Airway epithelial cell (primary cell): ENCODE data around the gene TCERG1L. TPM values are rescaled to one million over a fixed set of nuclear protein-coding genes. Genes with fewer than 3 reads are reported as not detected.

Experiments
- total RNA-seq: library from RNA; depleted of rRNA; stranded (reverse); fragments of >200 nt; gene quantifications from 2 replicates; pipeline ENCODE4 v1.2.3, GENCODE V29; 2015

The TCERG1L gene, protein sequence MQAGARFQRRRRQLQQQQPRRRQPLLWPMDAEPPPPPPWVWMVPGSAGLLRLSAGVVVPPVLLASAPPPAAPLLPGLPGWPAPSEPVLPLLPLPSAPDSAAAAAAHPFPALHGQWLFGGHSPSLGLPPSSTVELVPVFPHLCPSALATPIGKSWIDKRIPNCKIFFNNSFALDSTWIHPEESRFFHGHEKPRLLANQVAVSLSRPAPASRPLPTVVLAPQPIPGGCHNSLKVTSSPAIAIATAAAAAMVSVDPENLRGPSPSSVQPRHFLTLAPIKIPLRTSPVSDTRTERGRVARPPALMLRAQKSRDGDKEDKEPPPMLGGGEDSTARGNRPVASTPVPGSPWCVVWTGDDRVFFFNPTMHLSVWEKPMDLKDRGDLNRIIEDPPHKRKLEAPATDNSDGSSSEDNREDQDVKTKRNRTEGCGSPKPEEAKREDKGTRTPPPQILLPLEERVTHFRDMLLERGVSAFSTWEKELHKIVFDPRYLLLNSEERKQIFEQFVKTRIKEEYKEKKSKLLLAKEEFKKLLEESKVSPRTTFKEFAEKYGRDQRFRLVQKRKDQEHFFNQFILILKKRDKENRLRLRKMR
- total RNA-seq = not detected in 2 replicates

DNA sequence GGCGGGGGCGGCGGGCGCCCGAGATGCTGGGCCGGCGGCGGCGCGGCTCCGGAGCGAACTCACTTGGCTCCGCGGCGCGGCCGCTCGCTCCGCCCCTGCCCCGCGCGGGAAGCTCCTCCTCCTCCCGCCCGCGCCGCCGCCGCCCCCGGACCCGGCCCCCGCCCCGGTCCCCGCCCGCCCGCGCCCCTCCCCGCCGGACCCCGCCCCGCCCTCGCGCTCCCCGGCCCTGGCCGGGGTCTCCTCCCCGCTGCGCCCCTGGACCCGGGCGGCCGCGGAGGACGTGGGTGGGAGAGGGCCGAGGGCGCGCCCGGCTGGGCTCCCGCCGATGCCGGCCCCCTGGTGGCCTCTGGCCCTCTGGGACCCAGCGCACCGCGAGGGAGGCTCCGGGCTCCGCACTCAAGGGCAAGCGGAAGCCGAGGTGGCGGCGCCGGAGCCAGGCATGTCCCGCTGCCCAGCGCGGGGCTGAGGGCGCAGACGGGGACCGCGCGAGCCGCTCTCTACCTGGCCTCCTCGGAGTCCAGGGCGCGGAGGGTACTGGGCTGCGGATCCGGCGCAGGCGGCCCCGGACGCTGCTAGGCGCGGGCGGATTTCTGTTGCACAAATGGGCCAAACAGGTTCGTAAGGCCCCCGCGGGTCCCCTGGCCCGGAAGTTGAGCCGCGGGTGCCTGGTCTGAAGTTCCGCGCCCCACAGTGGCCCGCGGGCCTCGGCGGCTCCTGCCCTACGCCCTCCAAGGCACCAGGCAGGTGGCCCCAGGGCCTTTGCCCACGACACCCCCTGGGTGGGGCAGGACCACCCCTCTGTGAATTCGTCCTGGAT lies at the start of gene TCERG1L:
TCERG1L (minus strand) TSS at position 61 of the 817 bp plus-strand sequence. CDS start 86 bp downstream, outside the sequence.

